ENCODE data around the gene NAT8L.
"Not testable (repeated sequence)": the region's sequence is repeated elsewhere in the genome, so short reads cannot be mapped to it uniquely, and the experiment has no call there.

Gene NAT8L, protein sequence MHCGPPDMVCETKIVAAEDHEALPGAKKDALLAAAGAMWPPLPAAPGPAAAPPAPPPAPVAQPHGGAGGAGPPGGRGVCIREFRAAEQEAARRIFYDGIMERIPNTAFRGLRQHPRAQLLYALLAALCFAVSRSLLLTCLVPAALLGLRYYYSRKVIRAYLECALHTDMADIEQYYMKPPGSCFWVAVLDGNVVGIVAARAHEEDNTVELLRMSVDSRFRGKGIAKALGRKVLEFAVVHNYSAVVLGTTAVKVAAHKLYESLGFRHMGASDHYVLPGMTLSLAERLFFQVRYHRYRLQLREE

DNA sequence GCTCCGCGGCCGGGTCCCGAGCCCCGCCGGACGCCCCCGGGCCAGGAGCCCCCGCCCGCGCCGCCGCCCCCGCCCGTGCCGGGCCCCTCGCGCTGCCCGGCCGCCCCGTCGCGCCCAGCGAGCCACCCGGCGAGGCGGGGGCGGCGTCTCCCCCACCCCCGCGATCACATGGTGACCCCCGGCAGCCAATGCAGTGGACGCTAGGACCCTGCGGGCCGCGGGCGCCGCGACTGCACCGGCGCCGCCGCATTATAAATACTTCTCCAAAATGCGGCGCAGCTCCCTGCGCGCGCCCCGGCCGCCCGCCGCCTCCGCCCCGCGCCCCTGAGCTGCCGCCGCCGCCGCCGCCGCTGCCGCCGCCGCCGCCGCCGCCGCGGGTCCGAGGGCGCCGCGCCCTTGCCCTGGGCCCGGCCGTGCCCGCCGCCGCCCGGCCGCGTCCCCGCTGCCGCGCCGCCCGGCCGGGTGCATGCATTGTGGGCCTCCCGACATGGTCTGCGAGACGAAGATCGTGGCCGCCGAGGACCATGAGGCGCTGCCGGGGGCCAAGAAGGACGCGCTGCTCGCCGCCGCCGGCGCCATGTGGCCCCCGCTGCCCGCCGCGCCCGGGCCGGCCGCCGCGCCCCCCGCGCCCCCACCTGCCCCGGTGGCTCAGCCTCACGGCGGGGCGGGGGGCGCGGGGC is at the start of gene NAT8L:
TSS of gene NAT8L (plus strand) at position 282 of the 680 bp plus-strand sequence. CDS start at position 467, 185 bp downstream.
- no peak for DNase-seq

DNA sequence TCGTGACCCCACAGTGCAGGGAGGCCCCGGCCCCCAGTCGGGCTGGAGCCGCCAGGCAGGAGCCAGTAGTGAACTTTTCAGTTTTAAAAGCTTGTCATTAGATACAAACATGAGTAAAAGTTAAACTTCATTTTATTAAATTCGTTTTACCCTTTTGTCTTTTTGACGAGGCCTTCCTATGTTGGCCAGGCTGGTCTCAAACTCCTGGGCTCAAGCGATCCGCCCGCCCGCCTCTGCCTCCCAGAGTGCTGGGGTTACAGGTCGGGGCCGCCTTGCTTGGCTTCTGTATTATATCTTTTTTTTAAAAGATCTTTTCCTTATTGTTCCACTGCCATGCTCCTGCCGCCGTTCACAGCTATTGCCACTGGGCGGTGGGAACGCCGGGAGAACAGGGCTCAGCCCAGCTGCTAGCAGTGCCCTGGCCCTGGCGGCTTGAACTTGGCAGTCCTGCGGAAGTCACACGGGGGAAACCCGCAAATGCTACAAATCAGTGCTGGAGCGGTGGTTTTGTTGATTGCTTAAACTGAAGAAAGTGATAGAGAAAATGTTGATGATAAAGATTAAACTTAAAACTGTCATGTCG is 49.4 kb upstream of the NAT8L start:
- peak; percentile 58 for DNase-seq

DNA sequence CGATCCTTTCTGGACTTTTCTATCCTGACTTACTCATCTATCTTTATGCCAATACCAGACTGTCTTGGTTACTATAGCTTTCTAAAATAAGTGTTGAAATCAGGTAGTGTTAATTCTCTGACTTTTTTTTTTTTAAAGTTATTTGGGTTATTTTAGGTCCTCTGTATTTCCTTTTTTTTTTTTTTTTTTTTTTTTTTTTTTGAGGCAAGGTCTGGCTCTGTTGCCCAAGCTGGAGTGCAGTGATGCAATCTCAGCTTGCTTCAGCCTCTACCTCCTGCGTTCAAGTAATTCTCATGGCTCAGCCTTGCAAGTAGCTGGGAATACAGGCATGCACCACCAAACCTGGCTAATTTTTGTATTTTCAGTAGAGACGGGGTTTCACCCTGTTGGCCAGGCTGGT is 47.5 kb upstream of the NAT8L start:
- DNase-seq: no peak

DNA sequence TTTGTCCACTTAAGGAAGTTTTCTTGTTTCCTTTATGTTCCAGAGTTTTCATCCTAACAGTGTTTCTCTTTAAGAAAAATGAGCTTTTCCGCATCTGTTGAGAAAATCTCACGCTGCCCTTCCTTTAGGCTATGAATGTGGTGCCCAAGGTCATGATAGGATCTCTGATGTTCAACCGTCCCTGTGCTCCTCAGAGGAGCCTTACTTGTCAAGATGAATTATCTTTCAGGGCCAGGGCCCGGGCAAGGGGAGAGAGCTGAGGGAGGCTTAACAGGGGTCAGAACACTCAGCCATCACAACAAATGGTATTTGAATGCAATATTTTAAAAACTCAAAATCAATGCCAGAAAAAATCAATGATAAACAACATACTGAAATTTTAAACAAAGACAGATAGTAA is 44.1 kb upstream of the NAT8L start:
- DNase-seq: no peak

DNA sequence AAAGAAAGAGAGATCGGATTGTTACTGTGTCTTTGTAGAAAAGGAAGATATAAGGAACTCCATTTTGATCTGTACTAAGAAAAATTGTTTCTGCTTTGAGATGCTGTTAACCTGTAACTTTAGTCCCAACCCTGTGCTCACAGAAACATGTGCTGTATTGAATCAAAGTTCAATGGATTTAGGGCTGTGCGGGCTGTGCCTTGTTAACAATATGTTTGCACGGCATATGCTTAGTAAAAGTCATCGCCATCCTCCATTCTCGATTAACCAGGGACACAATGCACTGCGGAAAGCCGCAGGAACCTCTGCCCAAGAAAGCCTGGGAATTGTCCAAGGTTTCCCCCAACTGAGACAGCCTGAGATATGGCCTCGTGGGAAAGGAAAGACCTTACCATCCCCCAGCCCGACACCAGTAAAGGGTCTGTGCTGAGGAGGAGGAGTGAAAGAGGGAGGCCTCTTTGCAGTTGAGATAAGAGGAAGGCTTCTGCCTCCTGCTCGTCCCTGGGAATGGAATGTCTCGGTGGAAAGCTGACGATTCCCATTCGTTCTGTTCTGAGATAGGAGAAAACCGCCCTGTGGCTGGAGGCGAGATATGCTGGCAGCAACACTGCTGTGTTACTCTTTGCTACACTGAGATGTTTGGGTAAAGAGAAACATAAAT is 37.6 kb upstream of the NAT8L start:
- DNase-seq: not testable (repeated sequence)

DNA sequence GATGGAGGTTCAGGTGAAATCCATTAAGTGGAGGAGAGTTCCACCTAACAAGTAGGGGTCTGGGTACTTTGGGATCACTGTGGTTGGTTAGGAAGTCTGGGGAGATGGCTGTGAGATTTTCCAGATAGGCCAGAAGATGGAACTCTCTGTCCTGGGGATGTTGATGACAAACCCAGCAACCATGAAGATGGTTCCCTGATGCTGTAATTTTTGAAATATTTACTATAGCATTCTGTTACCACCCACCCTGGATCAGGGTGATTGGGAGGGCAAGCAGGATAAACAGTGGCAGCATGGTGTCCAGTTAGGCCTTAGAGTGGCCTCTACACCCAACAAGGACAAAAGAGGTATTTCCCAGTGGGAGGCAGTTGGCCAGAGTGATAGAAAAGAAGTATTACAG is 34.4 kb upstream of the NAT8L start:
- no peak for DNase-seq

DNA sequence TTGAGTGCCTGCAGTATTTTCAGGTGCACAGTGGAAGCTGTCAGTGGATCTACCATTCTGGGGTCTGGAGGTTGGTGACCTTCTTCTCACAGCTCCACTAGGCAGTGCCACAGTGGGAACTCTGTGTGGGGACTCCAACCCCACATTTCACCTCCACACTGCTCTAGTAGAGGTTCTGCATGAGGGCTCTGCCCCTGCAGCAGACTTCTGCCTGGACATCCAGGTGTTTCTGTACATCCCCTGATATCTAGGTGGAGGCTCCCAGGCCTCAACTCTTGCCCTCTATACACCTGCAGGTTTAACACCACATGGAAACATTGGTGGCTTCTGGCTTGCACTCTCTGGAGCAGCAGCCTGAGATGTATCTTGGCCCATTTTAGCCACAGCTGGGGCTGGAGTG is 33.3 kb upstream of the NAT8L start:
- DNase-seq: no peak

DNA sequence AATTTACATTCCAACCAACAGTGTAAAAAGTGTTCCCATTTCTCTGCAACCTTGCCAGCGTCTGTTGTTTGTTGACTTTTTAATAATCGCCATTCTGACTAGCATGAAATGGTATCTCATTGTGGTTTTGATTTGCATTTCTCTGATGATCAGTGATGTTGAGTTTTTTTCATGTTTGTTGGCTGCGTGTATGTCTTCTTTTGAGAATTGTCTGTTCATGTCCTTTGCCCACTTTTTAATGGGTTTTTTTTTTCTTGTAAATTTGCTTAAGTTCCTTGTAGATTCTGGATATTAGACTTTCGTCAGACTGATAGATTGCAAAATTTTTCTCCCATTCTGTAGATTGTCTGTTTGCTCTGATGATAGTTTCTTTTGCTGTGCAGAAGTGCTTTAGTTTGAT is 32.0 kb upstream of the NAT8L start:
- not testable (repeated sequence) for DNase-seq

DNA sequence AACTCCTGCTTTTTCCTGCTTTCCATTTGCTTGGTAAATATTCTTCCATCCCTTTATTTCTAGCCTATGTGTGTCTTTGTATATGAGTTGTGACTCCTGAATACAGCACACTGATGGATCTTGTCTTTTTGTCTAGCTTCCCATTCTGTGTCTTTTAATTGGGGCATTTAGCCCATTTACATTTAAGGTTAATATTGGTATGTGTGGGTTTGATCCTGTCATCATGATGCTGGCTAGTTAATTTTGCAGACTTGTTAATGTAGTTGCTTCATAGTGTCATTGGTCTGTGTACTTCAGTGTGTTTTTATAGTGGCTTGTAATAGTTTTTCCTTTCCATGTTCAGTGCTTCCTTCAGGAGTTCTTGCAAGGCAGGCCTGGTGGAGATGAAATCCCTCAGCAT is 28.0 kb upstream of the NAT8L start:
- DNase-seq: not testable (repeated sequence)

DNA sequence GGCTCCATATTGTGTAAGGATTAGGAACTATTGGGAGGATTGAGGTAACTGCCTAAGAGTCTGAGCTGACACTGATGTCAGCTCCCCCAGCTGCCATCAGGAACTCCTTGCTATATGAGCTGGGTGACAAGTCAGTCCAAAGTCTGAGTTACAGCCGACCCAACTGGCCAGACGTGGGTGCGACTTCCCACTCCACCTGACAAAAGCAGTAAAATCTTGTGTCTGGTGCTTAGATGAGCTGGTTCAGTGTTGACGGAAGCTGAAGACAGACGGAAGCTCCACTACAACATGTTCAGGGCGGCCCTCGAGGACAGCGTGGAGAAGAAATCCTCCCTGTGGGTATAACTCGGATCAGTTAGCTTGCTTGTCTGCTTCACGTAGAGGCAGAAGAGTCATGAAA is 22.8 kb upstream of the NAT8L start:
- DNase-seq: no peak

DNA sequence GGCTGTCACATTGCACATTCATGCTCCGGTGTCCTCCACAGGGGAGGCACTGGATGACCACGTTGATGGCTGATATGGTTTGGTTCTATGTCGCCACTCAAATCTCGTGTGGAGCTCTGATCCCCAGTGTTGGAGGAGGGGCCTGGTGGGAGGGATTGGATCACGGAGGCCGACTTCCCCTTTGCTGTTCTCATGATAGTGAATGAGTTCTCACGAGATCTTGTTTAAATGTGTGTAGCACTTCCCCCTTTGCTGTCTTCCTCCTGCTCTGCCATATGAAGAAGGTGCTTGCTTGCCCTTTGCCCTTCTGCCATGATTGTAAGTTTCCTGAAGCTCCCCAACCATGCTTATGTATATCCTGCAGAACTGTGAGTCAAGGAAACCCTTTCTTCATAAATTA is 22.3 kb upstream of the NAT8L start:
- no peak for DNase-seq

DNA sequence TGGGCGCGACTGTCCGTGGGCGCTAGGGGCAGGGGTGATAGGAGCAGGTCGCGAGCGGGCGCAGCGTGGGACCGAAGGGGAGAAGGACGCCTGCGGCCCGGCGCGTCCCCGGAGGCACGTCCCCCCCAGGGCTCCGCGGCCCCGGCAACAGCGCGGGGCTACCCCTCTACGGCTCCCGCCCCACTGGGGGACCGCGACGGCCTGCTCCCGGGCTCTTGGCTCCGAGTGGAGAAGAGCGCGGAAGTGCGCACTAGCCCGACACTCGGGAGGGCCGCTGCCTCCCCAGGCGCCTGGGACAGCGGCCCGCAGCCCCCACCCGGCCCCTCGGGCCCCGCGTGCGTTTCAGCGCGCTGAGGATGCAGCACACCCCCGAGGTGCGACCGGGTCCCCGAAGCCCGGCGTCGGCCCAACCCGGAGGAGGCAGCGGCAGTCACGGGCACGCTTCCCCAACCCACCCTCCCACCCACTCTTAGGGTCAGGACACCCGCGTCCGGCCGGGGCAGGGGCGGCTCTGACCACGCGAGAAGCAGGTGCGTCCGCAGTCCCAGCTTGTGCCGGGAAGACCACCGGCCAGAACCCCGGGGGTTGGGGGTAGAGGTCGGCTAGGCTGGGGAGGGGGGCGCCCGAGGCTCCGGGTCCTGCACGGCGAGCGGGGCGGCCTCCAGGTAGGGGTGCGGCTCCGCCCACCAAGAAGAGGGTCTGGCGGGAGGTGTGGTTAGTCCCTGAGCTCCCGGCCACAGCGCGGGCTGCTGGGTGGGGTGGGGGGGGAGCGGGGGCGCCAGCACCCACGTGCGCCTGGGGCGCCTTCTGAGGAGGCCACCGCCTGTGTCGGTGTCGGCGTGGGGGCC is 18.5 kb upstream of the NAT8L start:
- no peak for DNase-seq

DNA sequence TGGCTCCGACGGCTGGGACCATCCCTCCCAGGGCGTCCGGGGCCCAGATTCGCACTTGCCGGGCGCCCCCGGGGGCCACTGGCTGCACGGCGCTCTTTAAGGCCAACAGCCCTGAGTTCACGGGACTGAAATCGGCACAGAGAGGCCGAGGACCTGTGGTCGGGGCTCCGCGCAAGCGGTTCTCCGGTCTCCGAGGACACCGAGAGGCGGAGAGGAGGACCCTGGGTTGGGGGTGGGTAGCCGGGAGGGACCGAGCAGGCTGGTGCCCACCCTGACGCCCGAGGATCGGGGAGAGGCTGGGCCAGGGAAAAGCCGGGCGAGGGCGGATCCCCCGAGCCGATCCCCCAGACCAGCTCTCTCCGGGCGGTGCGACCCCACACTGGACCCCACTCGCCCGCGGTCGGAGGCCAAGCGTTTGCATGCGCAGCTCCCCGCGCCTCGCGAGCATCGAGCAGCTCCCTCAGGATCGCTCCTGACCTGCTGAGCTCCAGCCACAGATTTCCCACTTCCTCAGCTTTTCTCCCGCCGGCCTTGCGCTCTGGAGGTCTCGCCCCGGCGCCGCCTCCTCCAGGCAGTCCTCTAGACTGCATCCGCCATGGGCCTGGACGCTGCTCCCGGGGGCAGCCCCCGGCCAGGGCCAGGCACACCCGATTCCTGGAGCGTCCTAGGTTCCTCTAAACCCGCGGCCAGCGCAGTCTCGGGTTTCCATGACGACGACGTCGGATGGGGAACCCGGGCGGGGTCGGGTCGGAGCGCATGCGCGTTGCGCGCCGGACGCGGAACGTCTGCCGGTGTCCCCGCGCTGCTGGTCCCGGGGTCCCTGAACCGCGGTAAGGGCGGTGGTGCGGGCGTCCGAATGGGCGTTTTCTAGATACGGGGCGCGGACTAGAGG is 17.6 kb upstream of the NAT8L start:
- DNase-seq: peak; percentile 33

DNA sequence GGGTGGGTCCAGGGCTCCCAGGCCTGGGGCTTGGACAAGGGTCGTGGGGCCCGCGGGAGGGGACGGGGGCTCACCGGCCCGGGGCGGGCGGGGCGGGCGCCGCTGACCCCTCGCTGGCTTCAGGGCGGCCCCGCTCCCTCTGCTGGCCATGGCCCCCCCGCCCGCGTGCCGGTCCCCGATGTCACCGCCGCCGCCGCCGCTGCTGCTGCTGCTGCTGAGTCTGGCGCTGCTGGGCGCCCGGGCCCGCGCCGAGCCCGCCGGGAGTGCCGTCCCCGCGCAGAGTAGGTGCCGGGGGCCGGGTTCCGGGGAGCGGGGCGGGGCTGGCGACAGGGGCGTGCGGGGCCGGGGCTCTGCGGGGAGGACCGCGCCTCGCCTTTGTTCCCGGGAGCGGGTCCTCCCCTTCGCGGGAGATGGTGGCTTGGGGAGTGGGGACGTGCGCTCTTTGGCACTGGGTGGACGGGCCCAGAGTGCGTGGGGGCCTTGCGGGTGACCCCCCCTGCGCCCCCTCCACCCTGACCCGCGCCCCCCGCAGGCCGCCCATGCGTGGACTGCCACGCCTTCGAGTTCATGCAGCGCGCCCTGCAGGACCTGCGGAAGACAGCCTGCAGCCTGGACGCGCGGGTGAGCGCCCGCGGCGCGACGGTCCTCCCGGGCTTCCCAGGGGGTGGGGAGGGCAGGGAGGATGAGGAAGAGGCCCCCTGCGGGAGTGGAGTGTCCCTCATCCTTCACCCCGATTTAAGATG is 16.8 kb upstream of the NAT8L start:
- no peak for DNase-seq

DNA sequence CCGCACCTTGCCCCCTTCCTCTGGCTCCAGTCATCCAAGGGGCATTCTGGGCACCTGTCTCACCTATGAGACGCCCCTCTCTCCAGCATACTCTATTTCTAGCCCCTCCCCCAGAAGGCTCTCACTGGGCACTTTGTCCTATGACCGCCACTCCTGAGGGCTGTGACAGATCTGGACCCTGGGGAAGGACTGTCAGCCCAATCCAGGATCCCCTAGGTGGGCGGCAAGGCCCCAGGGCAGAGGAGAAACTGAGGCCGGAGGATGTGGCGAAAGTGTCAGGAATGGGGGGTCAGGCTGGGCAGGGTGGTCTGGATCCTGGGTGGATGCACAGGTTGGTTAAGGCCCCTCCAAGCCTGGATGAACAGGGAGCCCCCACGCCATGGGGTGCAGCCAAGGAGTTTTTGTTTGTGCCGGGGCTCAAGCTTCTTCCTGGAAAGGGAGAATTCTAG is 16.2 kb upstream of the NAT8L start:
- DNase-seq: no peak

DNA sequence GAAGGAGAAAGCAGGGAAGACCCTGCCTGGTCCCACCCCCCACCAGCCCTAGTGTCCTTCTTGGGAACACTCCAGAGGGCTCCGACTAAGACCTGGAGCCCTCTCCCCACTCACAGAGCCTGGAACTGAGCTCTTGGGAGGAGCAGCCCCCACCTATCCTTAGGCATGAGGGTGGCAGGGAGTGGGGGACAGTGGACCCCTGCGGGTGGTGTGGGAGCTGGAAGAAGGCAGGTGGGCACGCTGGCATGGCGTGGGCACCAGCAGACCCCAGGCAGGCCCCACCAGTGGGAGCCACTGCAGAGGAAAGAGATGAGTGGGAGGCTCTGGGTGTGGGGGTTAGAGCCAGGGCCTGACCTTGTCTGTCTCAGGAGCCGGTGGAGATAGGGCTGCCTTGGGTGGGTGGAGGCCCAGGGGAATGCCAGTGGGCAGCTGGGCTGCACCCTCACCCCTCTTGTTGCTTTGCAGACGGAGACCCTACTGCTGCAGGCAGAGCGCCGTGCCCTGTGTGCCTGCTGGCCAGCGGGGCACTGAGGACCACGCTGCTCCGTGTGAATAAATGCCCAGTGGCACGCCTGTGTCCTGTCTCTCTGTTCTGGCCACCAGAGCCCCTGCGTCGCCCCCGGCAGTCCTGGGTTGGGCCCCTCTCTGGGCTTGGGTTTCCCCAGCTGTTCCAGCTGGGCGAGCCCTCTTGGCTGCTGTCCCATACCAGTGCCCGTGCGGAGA is 15.6 kb upstream of the NAT8L start:
- DNase-seq: no peak

DNA sequence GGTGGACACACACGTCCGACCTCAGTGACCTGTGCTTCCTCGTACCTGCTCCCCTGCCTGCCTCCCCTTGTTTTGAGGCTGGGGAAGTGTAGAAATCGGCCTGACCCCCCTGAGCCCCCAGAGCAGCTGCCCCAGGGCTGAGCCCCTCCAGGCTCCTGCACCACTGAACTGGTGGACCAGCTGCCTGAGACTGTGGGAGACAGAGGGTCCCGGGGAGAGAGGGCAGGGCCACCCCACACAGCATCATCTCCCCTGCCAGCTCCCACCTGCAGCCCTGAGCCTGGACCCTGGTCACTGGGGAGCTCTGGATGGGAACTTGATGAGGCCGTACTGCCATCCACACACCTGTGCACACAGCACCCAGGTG is 15.0 kb upstream of the NAT8L start:
- no peak for DNase-seq

DNA sequence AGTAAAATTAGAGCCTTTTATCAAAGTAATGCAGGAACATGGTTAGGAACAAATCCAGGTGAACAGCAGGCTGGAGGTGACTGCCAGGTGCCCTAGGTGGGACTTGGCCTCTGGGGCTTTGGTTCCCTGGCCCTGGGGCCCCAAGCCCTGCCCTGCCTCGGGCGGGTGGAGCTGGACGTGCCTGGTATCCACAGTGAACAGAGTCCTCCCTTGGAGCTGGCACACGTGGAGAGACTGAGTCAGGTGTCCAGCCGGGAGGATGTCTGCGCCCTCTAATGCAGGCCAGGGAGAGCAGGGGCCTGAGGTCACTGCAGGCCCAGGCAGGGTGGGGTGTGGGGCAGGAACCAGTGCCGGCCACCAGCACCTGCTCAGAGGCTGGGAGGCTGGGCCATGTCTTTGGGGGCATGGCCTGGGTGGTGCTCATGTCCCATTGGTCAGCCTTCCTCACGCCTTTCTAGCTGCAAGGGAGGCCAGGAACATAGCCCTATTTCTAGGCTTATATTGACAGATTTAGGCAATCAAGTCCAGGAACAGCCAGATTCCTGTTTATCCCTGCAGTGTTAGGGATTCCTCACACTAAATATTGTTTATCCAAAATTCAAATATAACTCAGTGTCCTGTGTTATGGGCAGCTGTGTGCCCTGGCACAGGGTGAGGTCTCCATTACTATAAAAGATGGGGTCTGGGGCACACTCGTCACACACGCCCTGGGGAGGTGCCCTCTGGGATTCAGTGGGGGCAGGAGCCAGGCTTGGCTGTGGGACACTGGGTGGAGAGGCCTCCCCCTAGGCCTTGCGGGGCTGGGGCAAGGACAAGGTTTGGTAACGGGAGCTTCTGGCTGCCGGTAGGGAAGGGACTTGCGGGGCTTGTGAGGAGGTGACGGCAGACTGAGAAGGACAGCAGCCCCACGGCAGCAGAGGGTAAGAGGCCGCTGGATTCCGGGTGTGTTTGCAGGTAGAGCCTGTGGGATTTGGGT is 14.3 kb upstream of the NAT8L start:
- no peak for DNase-seq

DNA sequence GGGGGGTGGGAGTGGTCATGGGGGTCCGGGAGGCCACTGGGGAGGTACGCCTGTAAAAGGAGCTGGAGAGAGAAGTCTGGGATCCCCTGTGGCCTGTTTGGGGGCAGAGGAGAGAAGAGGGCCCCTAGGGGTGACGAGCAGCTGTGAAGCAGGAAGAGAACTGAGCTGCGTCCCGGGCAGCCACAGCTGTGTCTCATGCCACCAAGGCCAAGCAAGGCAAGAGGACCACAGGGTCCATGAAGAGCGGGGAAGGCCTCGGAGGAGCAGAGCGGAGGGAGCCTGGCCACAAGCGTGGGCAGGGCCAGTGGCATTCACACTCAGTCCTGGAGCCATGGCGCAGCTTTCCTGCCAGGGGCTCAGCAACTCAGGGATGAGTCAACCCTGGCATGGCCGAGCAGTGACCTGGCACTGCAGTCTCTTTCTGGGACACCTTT is 13.6 kb upstream of the NAT8L start:
- DNase-seq: no peak

Data from NCI-H2029 (cell line).